ENCODE results near the gene LRP2. TPM values are rescaled to one million over a fixed set of nuclear protein-coding genes. Genes with fewer than 3 reads are reported as not detected.

Gene LRP2
- total and polyA plus RNA-seq, 2 of the 4 experiments (the other 2 are of a cell fraction), result not detected

- in situ Hi-C loops (cut with MboI; ENCODE audit: low sequenced_read_pairs) (no loop called here), dilution Hi-C loops (cut with HindIII; ENCODE audit: low sequenced_read_pairs, unreplicated experiment) (no loop called here), intact Hi-C loops (cut with micrococcal nuclease) (no loop called here)
- ChIA-PET POLR2A (ENCODE audit: unreplicated experiment) (no interaction called here), CTCF (no interaction called here)
- Histone ChIP-seq H2AK9ac (replicated peaks; ENCODE audit: low read depth, low read length, poor library complexity) (no peak overlapping the region), H2BK15ac (ENCODE audit: low read depth, low read length) (no peak overlapping the region), H3K4ac (ENCODE audit: low read depth, low read length) (no peak overlapping the region), H3K36me3 (ENCODE audit: control insufficient read depth, insufficient read depth, low read length) (no peaks in the 10 kb centered on the region), H3K4me1 (ENCODE audit: control insufficient read depth, insufficient read depth, low read length) (no peaks in the 10 kb centered on the region), H4K91ac (ENCODE audit: insufficient read depth, low read depth, low read length) (no peak overlapping the region), H2BK20ac (ENCODE audit: low read depth, low read length) (no peak overlapping the region), H3K18ac (ENCODE audit: low read depth, low read length) (no peak overlapping the region), H3K14ac (replicated peaks; ENCODE audit: low read depth, low read length) (no peak overlapping the region), H3K9me1 (ENCODE audit: insufficient read depth, low read length) (no peaks in the 10 kb centered on the region), H2BK120ac (ENCODE audit: low read depth, low read length) (no peak overlapping the region), H3K27ac (ENCODE audit: insufficient read depth, low read length) (no peak overlapping the region), H3K4me2 (ENCODE audit: low read depth, low read length) (no peak overlapping the region), H3K9me3 (ENCODE audit: control insufficient read depth, insufficient read depth, low read length) (peaks cover 4% of the 10 kb centered on the region; the same call in 1 of the 2 replicates), H3K79me1 (ENCODE audit: low read depth in 1 of 2, low read length in 2 of 2) (no peaks in the 10 kb centered on the region), H4K8ac (ENCODE audit: low read depth in 2 of 2, low read length in 2 of 2) (no peak overlapping the region), H3K27me3 (ENCODE audit: control insufficient read depth, insufficient read depth, low read length) (no peaks in the 10 kb centered on the region), H3K56ac (ENCODE audit: extremely low read depth, insufficient read depth, low read length) (no peak overlapping the region), H2AFZ (replicated peaks; ENCODE audit: low read length, poor library complexity) (no peak overlapping the region), H4K20me1 (ENCODE audit: insufficient read depth, low read length) (no peaks in the 10 kb centered on the region), H2AK5ac (ENCODE audit: low read depth, low read length) (no peak overlapping the region), H3K23ac (ENCODE audit: low read depth, low read length) (no peak overlapping the region), H2BK5ac (ENCODE audit: low read depth, low read length, poor library complexity, severe bottlenecking) (no peak overlapping the region), H3K9ac (ENCODE audit: low read depth, low read length) (no peak overlapping the region), H3K4me3 (ENCODE audit: insufficient read depth, low read depth, low read length) (no peak overlapping the region), H4K5ac (ENCODE audit: low read depth, low read length) (no peak overlapping the region)
- TF ChIP-seq, protein P1, sequence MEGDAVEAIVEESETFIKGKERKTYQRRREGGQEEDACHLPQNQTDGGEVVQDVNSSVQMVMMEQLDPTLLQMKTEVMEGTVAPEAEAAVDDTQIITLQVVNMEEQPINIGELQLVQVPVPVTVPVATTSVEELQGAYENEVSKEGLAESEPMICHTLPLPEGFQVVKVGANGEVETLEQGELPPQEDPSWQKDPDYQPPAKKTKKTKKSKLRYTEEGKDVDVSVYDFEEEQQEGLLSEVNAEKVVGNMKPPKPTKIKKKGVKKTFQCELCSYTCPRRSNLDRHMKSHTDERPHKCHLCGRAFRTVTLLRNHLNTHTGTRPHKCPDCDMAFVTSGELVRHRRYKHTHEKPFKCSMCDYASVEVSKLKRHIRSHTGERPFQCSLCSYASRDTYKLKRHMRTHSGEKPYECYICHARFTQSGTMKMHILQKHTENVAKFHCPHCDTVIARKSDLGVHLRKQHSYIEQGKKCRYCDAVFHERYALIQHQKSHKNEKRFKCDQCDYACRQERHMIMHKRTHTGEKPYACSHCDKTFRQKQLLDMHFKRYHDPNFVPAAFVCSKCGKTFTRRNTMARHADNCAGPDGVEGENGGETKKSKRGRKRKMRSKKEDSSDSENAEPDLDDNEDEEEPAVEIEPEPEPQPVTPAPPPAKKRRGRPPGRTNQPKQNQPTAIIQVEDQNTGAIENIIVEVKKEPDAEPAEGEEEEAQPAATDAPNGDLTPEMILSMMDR (conservative IDR thresholded peaks at IDR 0.05; ENCODE audit: low read depth, low read length), result no peak
- no peak for TF ChIP-seq MAZ (IDR thresholded peaks at IDR 0.05; ENCODE audit: borderline replicate concordance, low read depth, low read length)
- TF ChIP-seq BHLHE40 (IDR thresholded peaks at IDR 0.05; ENCODE audit: low read depth, low read length), result no peak
- no peak for TF ChIP-seq FOS (IDR thresholded peaks at IDR 0.05; ENCODE audit: low read depth, low read length)
- no peak for TF ChIP-seq SMC3 (IDR thresholded peaks at IDR 0.05; ENCODE audit: low read depth, low read length)
- no peak for TF ChIP-seq NFE2L2 (IDR thresholded peaks at IDR 0.05; ENCODE audit: low read depth, low read length)
- TF ChIP-seq RFX5 (IDR thresholded peaks at IDR 0.05; ENCODE audit: low read depth, low read length), result no peak
- TF ChIP-seq RCOR1 (IDR thresholded peaks at IDR 0.05; ENCODE audit: insufficient replicate concordance, low read length), result no peak
- no peak for TF ChIP-seq ELK1 (IDR thresholded peaks at IDR 0.05; ENCODE audit: borderline replicate concordance, low read depth, low read length)
- TF ChIP-seq POLR2A (IDR thresholded peaks at IDR 0.05; ENCODE audit: low read depth, low read length), result no peak
- TF ChIP-seq MAFK (IDR thresholded peaks at IDR 0.05; ENCODE audit: low read depth, low read length), result no peak
- no peak for TF ChIP-seq CHD1 (IDR thresholded peaks at IDR 0.05; ENCODE audit: low read depth, low read length)
- no peak for TF ChIP-seq RAD21 (IDR thresholded peaks at IDR 0.05; ENCODE audit: low read length)
- no peak for TF ChIP-seq USF2 (IDR thresholded peaks at IDR 0.05; ENCODE audit: low read depth, low read length)
- TF ChIP-seq CEBPB (IDR thresholded peaks at IDR 0.05; ENCODE audit: low read depth, low read length), result no peak
- TF ChIP-seq MXI1 (IDR thresholded peaks at IDR 0.05; ENCODE audit: borderline replicate concordance, low read depth, low read length), result no peak
- WGBS, 2 experiments (ENCODE audit: extremely low coverage in 2 of 2, insufficient read length in 1 of 2), result no CpG with 5 or more reads among the region's 3 CpGs
- ATAC-seq (ENCODE audit: low read depth) (no peak), DNase-seq (no peak)
- BruUV-seq (replicated peaks), result no TSS peak
Observed at GRCh38 chr2:169184074-169184473, 178.3 kb downstream of the LRP2 start.
